Endothelial cell of umbilical vein (primary cell): ENCODE data around the gene NXPH4. TPM values are rescaled to one million over a fixed set of nuclear protein-coding genes. Genes with fewer than 3 reads are reported as not detected.

ENCODE experiments used
- BruUV-seq: library from RNA; stranded (reverse); fragments of 400-500 nt; replicated peaks from 2 replicates; lab custom pipeline; 2021; lab: Mats Ljungman, UMichigan
- CTCF ChIA-PET: fragments of 300-600, 350-600 bp; sonication (Branson Sonifier 250); formaldehyde crosslinking; loops from one replicate; lab custom pipeline; 2021; ENCODE audit warnings: antibody characterized with exemption, inconsistent platforms; lab: Charles Lee
- POLR2A ChIA-PET: fragments of 300-600, 350-600 bp; sonication (Branson Sonifier 250); formaldehyde crosslinking; loops from one replicate; lab custom pipeline; 2021; ENCODE audit warnings: antibody characterized with exemption, inconsistent platforms; lab: Charles Lee
- DNase-seq: peaks from one replicate; pipeline ENCODE4 v3.0.0-alpha.2; 2011; ENCODE audit warnings: low read depth, low spot score
- FAIRE-seq: peaks from 2 replicates; lab custom pipeline; 2011; peaks lifted over from hg19 to GRCh38; lab: Jason Lieb, UNC
- H2AFZ ChIP-seq: 2 replicates; pipeline ENCODE4 v1.6.0; 2012; ENCODE audit warnings: low read depth, low read length, control low read depth, inconsistent platforms
- H3K27ac ChIP-seq: 2 replicates; pipeline ENCODE4 v1.5.1; 2011; ENCODE audit warnings: low read depth, mild to moderate bottlenecking, control low read depth, low read length, moderate library complexity; ENCODE audit not compliant: insufficient read depth
- H3K27me3 ChIP-seq, 2 experiments: 2 replicates each; pipeline versions ENCODE4 v1.6.0 to v1.6.1; 2011; ENCODE audit warnings: low read length in 2 of 2, mixed read lengths in 1 of 2; ENCODE audit not compliant: control insufficient read depth in 2 of 2, insufficient read depth in 2 of 2
- H3K36me3 ChIP-seq, 2 experiments: 2 replicates in 1 of 2; 3 replicates in 1 of 2; pipeline ENCODE4 v1.5.1; 2011; ENCODE audit warnings: low read length in 2 of 2, mild to moderate bottlenecking in 1 of 2, moderate library complexity in 1 of 2; ENCODE audit not compliant: control insufficient read depth in 2 of 2, insufficient read depth in 2 of 2; ENCODE audit errors: extremely low read depth in 1 of 2
- H3K4me1 ChIP-seq: 3 replicates; pipeline ENCODE4 v1.5.1; 2011; ENCODE audit warnings: mild to moderate bottlenecking, low read length; ENCODE audit not compliant: control insufficient read depth, insufficient read depth; ENCODE audit errors: extremely low read depth
- H3K4me2 ChIP-seq: 2 replicates; pipeline ENCODE4 v1.6.1; 2011; ENCODE audit warnings: low read length, control low read depth, mixed read lengths; ENCODE audit not compliant: insufficient read depth
- H3K4me3 ChIP-seq, 3 experiments: fragments of 200-600 bp in 1 of 3; sonication (generic), shearing (Covaris generic) in 1 of 3; replicated peaks in 1 of 3; 2 replicates each; pipeline ENCODE4 v1.5.1; 2011 to 2016; ENCODE audit warnings: control low read depth in 3 of 3, low read length in 3 of 3, mild to moderate bottlenecking in 2 of 3, inconsistent platforms in 1 of 3, low read depth in 1 of 3, moderate library complexity in 1 of 3; ENCODE audit not compliant: insufficient read depth in 1 of 3
- H3K79me2 ChIP-seq: 2 replicates; pipeline ENCODE4 v1.6.0; 2012; ENCODE audit warnings: low read length, inconsistent platforms; ENCODE audit not compliant: control insufficient read depth, insufficient read depth
- H3K9ac ChIP-seq: replicated peaks from 2 replicates; pipeline ENCODE3; 2011; ENCODE audit warnings: low read length, control low read depth; ENCODE audit not compliant: insufficient read depth; ENCODE audit errors: extremely low read depth
- H3K9me1 ChIP-seq: replicated peaks from 3 replicates; pipeline ENCODE4 v1.6.0; 2011; ENCODE audit warnings: mild to moderate bottlenecking, low read length; ENCODE audit not compliant: control insufficient read depth, insufficient read depth; ENCODE audit errors: extremely low read depth
- H3K9me3 ChIP-seq: replicated peaks from 2 replicates; pipeline ENCODE4 v1.5.1; 2012; ENCODE audit warnings: low read length, inconsistent platforms; ENCODE audit not compliant: control insufficient read depth, insufficient read depth
- H4K20me1 ChIP-seq: replicated peaks from 2 replicates; pipeline ENCODE3; 2011; ENCODE audit warnings: mild to moderate bottlenecking, low read length; ENCODE audit not compliant: control insufficient read depth, insufficient read depth; ENCODE audit errors: extremely low read depth
- CTCF ChIP-seq, 2 donors: IDR thresholded peaks; 1 replicate in 1 of 2; 2 replicates in 1 of 2; pipeline ENCODE4 v1.5.1; 2011; ENCODE audit warnings: low read length in 2 of 2, mild to moderate bottlenecking in 2 of 2, moderate library complexity in 2 of 2, control low read depth in 1 of 2, inconsistent platforms in 1 of 2, low read depth in 1 of 2; ENCODE audit not compliant: insufficient read depth in 1 of 2; ENCODE audit errors: extremely low read depth in 1 of 2
- EZH2 ChIP-seq: IDR thresholded peaks from 2 replicates; pipeline ENCODE4 v1.6.1; 2012; ENCODE audit warnings: borderline replicate concordance, low read depth, mild to moderate bottlenecking, moderate library complexity, low read length, inconsistent platforms; ENCODE audit not compliant: severe bottlenecking
- FOS ChIP-seq: IDR thresholded peaks from 2 replicates; pipeline ENCODE4 v1.6.1; 2011; ENCODE audit warnings: mild to moderate bottlenecking, low read length, moderate library complexity, borderline replicate concordance; ENCODE audit not compliant: insufficient read depth
- GATA2 ChIP-seq: IDR thresholded peaks from 2 replicates; pipeline ENCODE4 v1.7.0; 2011; ENCODE audit warnings: low read depth, mild to moderate bottlenecking, moderate library complexity, mixed read lengths, low read length; ENCODE audit not compliant: insufficient read length, insufficient read depth
- JUN ChIP-seq: IDR thresholded peaks from 2 replicates; pipeline ENCODE4 v1.6.1; 2011; ENCODE audit warnings: borderline replicate concordance, low read depth; ENCODE audit not compliant: insufficient read length, insufficient read depth
- MAX ChIP-seq: IDR thresholded peaks from 2 replicates; pipeline ENCODE4 v1.6.1; 2011; ENCODE audit not compliant: insufficient read depth, insufficient read length
- MYC ChIP-seq: IDR thresholded peaks from one replicate; pipeline ENCODE4 v1.6.1; 2011; ENCODE audit warnings: mild to moderate bottlenecking, low read depth, low read length
- POLR2A ChIP-seq: IDR thresholded peaks from 2 replicates; pipeline ENCODE4 v1.6.1; 2012; ENCODE audit warnings: low read depth, mild to moderate bottlenecking, control low read depth, low read length
- POLR2AphosphoS5 ChIP-seq: IDR thresholded peaks from 2 replicates; pipeline ENCODE4 v1.6.1; 2012; ENCODE audit warnings: low read depth, mild to moderate bottlenecking, control low read depth, low read length, moderate library complexity; ENCODE audit not compliant: insufficient read depth
- dilution Hi-C: fragments of 300-500 bp; cut with MboI; formaldehyde crosslinking; loops from one replicate; pipeline ENCODE4 v1.15.0; 2019; ENCODE audit warnings: low sequenced_read_pairs; ENCODE audit not compliant: extremely low pct_ligation_motif_present
- intact Hi-C: fragments of 100-400 bp; cut with micrococcal nuclease; formaldehyde crosslinking; loops from one replicate; pipeline ENCODE4 v1.10.0; 2022
- polyA plus RNA-seq, 4 experiments: library from polyadenylated mRNA; depleted of rRNA in 3 of 4; stranded (reverse) in 3 of 4; unstranded in 1 of 4; fragments of >200 nt; gene quantifications; 2 replicates each; pipeline versions ENCODE4 v1.2.1 to v1.2.3, GENCODE V29; 2011 to 2012; ENCODE audit warnings: missing spikeins in 1 of 4
- total RNA-seq: library from RNA; stranded (reverse); gene quantifications from 2 replicates; pipeline ENCODE4 v1.2.3, GENCODE V29; 2021

The NXPH4 gene
- total and polyA plus RNA-seq, 2 donors (not counting 3 experiments of a cell fraction or from before 2014, with no cell fraction given) = 0.07 TPM; not detected in 1

- TF ChIP-seq POLR2A (no peak), POLR2AphosphoS5 (no peak), FOS (no peak), JUN (no peak), EZH2 (no peak), GATA2 (no peak), CTCF (IDR thresholded peaks at IDR 0.05; ENCODE audit: extremely low read depth in 1 of 2, insufficient read depth in 1 of 2, low read depth in 1 of 2, low read length in 2 of 2) (no peak), MAX (no peak), MYC (no peak)
- no peaks in the 10 kb centered on the region for H3K9me1 ChIP-seq
- DNase-seq (peak; percentile 24), FAIRE-seq (no peak)
- ChIA-PET POLR2A (no interaction called here), CTCF (interaction anchor here (1.9 kb wide), 1 partner anchor 22 kb away, joined by 7 read pairs; no protein-coding TSS in a partner anchor)
- BruUV-seq = no TSS peak
- no peak overlapping the region for H3K9ac ChIP-seq
- no peaks in the 10 kb centered on the region for H3K9me3 ChIP-seq
- no peak overlapping the region for H3K27ac ChIP-seq
- no peak overlapping the region for H2AFZ ChIP-seq
- no peak overlapping the region for H3K4me2 ChIP-seq
- no peaks in the 10 kb centered on the region for H4K20me1 ChIP-seq
- peaks cover 3 to 27% of the 10 kb centered on the region in 2 experiments for H3K36me3 ChIP-seq
- H3K27me3 ChIP-seq = peaks cover 27 to 33% of the 10 kb centered on the region in 2 experiments
- H3K4me3 ChIP-seq = no peak overlapping the region
- peaks cover 30% of the 10 kb centered on the region for H3K4me1 ChIP-seq
- intact Hi-C loops (no loop called here), dilution Hi-C loops (no loop called here)
- H3K79me2 ChIP-seq = peaks cover 18% of the 10 kb centered on the region
These were observed 18.6 kb downstream of the NXPH4 start for GRCh38 chr12:57235017-57235727.
